ENCODE measurements around the gene KAT7.
A peak's percentile ranks its signal among the peaks of the same experiment; 100 is the strongest.

Gene KAT7

GRCh38 chr17:49760296-49760695, 28.2 kb upstream of the KAT7 start:
- DNase-seq: no peak

GRCh38 chr17:49760932-49761558, 27.4 kb upstream of the KAT7 start:
- no peak for DNase-seq

GRCh38 chr17:49762151-49762941, 26.1 kb upstream of the KAT7 start:
- no peak for DNase-seq

GRCh38 chr17:49763735-49764558, 24.5 kb upstream of the KAT7 start, which contains the start of gene FAM117A:
Gene FAM117A, minus strand, starts transcription at chr17:49764131. Its CDS starts 44 bp downstream, at chr17:49764087.
- DNase-seq: peak in 55 of 56 donors; percentile 52 to 99 (median 95)

- DNase-seq: no peak
Observed at GRCh38 chr17:49764559-49765180, 23.8 kb upstream of the KAT7 start.

- no peak for DNase-seq
Observed at GRCh38 chr17:49766918-49767530, 21.5 kb upstream of the KAT7 start.

GRCh38 chr17:49775546-49776260, 12.8 kb upstream of the KAT7 start:
- no peak for DNase-seq

GRCh38 chr17:49776551-49777300, 11.8 kb upstream of the KAT7 start:
- peak in 5 of 56 donors; percentile 8 to 19 (median 10) for DNase-seq

- DNase-seq: peak in 2 of 56 donors; percentile 8 to 9
Observed at GRCh38 chr17:49777563-49777962, 10.9 kb upstream of the KAT7 start.

GRCh38 chr17:49779156-49779738, 9.2 kb upstream of the KAT7 start:
- DNase-seq: no peak

GRCh38 chr17:49779739-49780231, 8.7 kb upstream of the KAT7 start:
- DNase-seq: peak in 4 of 56 donors; percentile 8 to 43 (median 16)

GRCh38 chr17:49783071-49783715, 5.3 kb upstream of the KAT7 start:
- no peak for DNase-seq

- DNase-seq: no peak
Observed at GRCh38 chr17:49783791-49784190, 4.7 kb upstream of the KAT7 start.

GRCh38 chr17:49784636-49785035, 3.8 kb upstream of the KAT7 start:
- no peak for DNase-seq

GRCh38 chr17:49787884-49788477, 500 bp upstream of the KAT7 start:
- DNase-seq: peak in 14 of 56 donors; percentile 3 to 72 (median 38)

- no peak for DNase-seq
Observed at GRCh38 chr17:49789243-49789578, 730 bp downstream of the KAT7 start.

- DNase-seq: no peak
Observed at GRCh38 chr17:49793309-49793708, 4.8 kb downstream of the KAT7 start.

GRCh38 chr17:49795372-49795771, 6.9 kb downstream of the KAT7 start:
- no peak for DNase-seq
